Measurements from ENCODE around the gene LDHA. TPM values are rescaled to one million over a fixed set of nuclear protein-coding genes. Genes with fewer than 3 reads are reported as not detected.
A peak's percentile ranks its signal among the peaks of the same experiment; 100 is the strongest.

The LDHA gene
- 100 to 1,000 TPM; 155 to 174 TPM for total RNA-seq
- 353 TPM for polyA plus RNA-seq (ENCODE audit: insufficient read depth, low read depth, low replicate concordance)
- long read RNA-seq, donor 1, transcript LDHA-218 (8 exons, 2,305 nt), result minor isoform, 6 of 329 reads
- long read RNA-seq, donor 1, transcript LDHA-202 (5 exons, 2,169 nt), result minor isoform, 22 of 329 reads
- long read RNA-seq, donor 1, transcript LDHA-205 (8 exons, 2,416 nt), result major isoform, 138 of 329 reads
- long read RNA-seq, donor 1, transcript LDHA-216 (4 exons, 1,345 nt), result minor isoform, 34 of 329 reads
- long read RNA-seq, donor 1, partial matches to known transcripts, result 116 of 329 reads
- long read RNA-seq, donor 1, other reads (novel, unspliced or antisense), result 5 of 329 reads
- long read RNA-seq, donor 2, transcript LDHA-218 (8 exons, 2,305 nt), result minor isoform, 9 of 224 reads
- long read RNA-seq, donor 2, transcript LDHA-216 (4 exons, 1,345 nt), result minor isoform, 6 of 224 reads
- long read RNA-seq, donor 2, transcript LDHA-220 (7 exons, 1,288 nt), result minor isoform, 10 of 224 reads
- long read RNA-seq, donor 2, transcript LDHA-205 (8 exons, 2,416 nt), result major isoform, 94 of 224 reads
- long read RNA-seq, donor 2, partial matches to known transcripts, result 96 of 224 reads
- long read RNA-seq, donor 2, other reads (novel, unspliced or antisense), result 0 of 224 reads

- WGBS, 2 donors, result 0 to 1% methylated on average over 1 to 42 of the region's 60 CpGs
- Histone ChIP-seq H3K27me3 (no peaks in the 10 kb centered on the region), H3K4me1 (peaks cover 14% of the 10 kb centered on the region), H3K9me3 (no peaks in the 10 kb centered on the region), H3K4me3 (peak within 1 kb of the TSS; percentile 53 to 96), H3K36me3 (ENCODE audit: low read depth, missing control alignments) (no peaks in the 10 kb centered on the region), H3K27ac (peak within 1 kb of the TSS; percentile 90 to 91)
- TF ChIP-seq, protein P1, sequence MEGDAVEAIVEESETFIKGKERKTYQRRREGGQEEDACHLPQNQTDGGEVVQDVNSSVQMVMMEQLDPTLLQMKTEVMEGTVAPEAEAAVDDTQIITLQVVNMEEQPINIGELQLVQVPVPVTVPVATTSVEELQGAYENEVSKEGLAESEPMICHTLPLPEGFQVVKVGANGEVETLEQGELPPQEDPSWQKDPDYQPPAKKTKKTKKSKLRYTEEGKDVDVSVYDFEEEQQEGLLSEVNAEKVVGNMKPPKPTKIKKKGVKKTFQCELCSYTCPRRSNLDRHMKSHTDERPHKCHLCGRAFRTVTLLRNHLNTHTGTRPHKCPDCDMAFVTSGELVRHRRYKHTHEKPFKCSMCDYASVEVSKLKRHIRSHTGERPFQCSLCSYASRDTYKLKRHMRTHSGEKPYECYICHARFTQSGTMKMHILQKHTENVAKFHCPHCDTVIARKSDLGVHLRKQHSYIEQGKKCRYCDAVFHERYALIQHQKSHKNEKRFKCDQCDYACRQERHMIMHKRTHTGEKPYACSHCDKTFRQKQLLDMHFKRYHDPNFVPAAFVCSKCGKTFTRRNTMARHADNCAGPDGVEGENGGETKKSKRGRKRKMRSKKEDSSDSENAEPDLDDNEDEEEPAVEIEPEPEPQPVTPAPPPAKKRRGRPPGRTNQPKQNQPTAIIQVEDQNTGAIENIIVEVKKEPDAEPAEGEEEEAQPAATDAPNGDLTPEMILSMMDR (IDR thresholded peaks at IDR 0.05), result peak in 1 of 3 experiments; percentile 4
- TF ChIP-seq POLR2A (IDR thresholded peaks at IDR 0.05), result no peak
- intact Hi-C loops (cut with DNase I; ENCODE audit: low total_unique reads), result no loop called here
- peak; percentile 98 for DNase-seq
Observed at GRCh38 chr11:18394275-18394927, at the start of gene LDHA. Gene LDHA (plus strand): TSS chr11:18394563. CDS start chr11:18396843, 2,280 bp downstream.

GRCh38 chr11:18347471-18348125 is 46.8 kb upstream of the LDHA start:
- intact Hi-C loops (cut with DNase I; ENCODE audit: low total_unique reads), result no loop called here
- H3K4me1 ChIP-seq, result no peaks in the 10 kb centered on the region
- no peaks in the 10 kb centered on the region for H3K36me3 ChIP-seq (ENCODE audit: low read depth, missing control alignments)
- DNase-seq, result no peak
- no peaks in the 10 kb centered on the region for H3K9me3 ChIP-seq
- WGBS, 2 donors, result 88 to 92% methylated on average over 5 of the region's 5 CpGs
- no peak overlapping the region for H3K4me3 ChIP-seq
- TF ChIP-seq, protein P1 (IDR thresholded peaks at IDR 0.05), result no peak
- no peak for TF ChIP-seq POLR2A (IDR thresholded peaks at IDR 0.05)
- H3K27me3 ChIP-seq, result no peaks in the 10 kb centered on the region
- H3K27ac ChIP-seq, result no peak overlapping the region

GRCh38 chr11:18352581-18352980 is 41.8 kb upstream of the LDHA start:
- 90% methylated on average over 3 of the region's 3 CpGs for WGBS, 2 donors
- TF ChIP-seq, protein P1 (IDR thresholded peaks at IDR 0.05), result no peak
- TF ChIP-seq POLR2A (IDR thresholded peaks at IDR 0.05), result no peak
- no peak overlapping the region for H3K27ac ChIP-seq
- H3K4me1 ChIP-seq, result no peaks in the 10 kb centered on the region
- intact Hi-C loops (cut with DNase I; ENCODE audit: low total_unique reads), result no loop called here
- H3K27me3 ChIP-seq, result no peaks in the 10 kb centered on the region
- no peaks in the 10 kb centered on the region for H3K9me3 ChIP-seq
- no peak overlapping the region for H3K4me3 ChIP-seq
- no peaks in the 10 kb centered on the region for H3K36me3 ChIP-seq (ENCODE audit: low read depth, missing control alignments)
- DNase-seq, result no peak

DNA sequence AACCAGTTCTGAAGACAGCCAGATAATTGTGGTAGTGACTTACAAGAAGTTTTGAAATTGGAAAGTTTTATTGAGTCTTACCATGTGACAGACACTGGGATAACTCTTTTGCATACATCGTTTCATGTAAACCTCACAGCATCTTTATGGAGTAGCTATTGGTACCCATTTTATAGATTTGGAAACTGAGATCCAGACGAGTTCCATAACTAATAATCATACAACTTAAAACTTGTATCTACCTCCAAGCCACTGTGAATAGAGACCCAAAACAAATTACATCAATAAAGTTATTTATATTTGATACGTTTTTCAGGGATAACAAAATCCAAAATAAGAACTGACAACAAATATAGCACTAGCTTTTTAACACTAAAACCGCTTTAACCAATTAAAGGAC is 35.7 kb upstream of the LDHA start:
- no peak for DNase-seq
- H3K27me3 ChIP-seq, result no peaks in the 10 kb centered on the region
- no peaks in the 10 kb centered on the region for H3K36me3 ChIP-seq (ENCODE audit: low read depth, missing control alignments)
- intact Hi-C loops (cut with DNase I; ENCODE audit: low total_unique reads), result no loop called here
- no peaks in the 10 kb centered on the region for H3K4me1 ChIP-seq
- no peak for TF ChIP-seq POLR2A (IDR thresholded peaks at IDR 0.05)
- TF ChIP-seq, protein P1 (IDR thresholded peaks at IDR 0.05), result no peak
- no peak overlapping the region for H3K4me3 ChIP-seq
- no peak overlapping the region for H3K27ac ChIP-seq
- WGBS, 2 donors, result 88 to 90% methylated on average over 4 of the region's 4 CpGs
- no peaks in the 10 kb centered on the region for H3K9me3 ChIP-seq
